HG02943 (cell line): ENCODE measurements around the gene LCA5L.

ENCODE experiments used
- ATAC-seq: cut with Tn5 transposase; IDR thresholded peaks from one replicate; pipeline ENCODE4 v1.9.1; 2021; ENCODE audit warnings: mild to moderate bottlenecking, low read depth, moderate library complexity; ENCODE audit not compliant: unreplicated experiment

LCA5L gene

GRCh38 chr21:39445321-39446269 is at the start of gene LCA5L:
Gene LCA5L (minus strand): TSS chr21:39445778. CDS start chr21:39428493, 17,285 bp downstream.
- peak; percentile 86 for ATAC-seq

- ATAC-seq: no peak
These were observed 43.9 kb upstream of the LCA5L start for GRCh38 chr21:39489380-39489924.

- ATAC-seq: no peak
These were observed 39.2 kb upstream of the LCA5L start for GRCh38 chr21:39484711-39485276.

GRCh38 chr21:39483917-39484316 is 38.3 kb upstream of the LCA5L start:
- no peak for ATAC-seq

- ATAC-seq: no peak
These were observed 36.3 kb upstream of the LCA5L start for GRCh38 chr21:39481886-39482285.

GRCh38 chr21:39480271-39480670 is 34.7 kb upstream of the LCA5L start:
- no peak for ATAC-seq

GRCh38 chr21:39479814-39480182 is 34.2 kb upstream of the LCA5L start:
- ATAC-seq: no peak

- ATAC-seq: no peak
These were observed 33.7 kb upstream of the LCA5L start for GRCh38 chr21:39479164-39479813.

- ATAC-seq: no peak
These were observed 29.0 kb upstream of the LCA5L start for GRCh38 chr21:39474611-39475010.

GRCh38 chr21:39472786-39473185 is 27.2 kb upstream of the LCA5L start:
- no peak for ATAC-seq

GRCh38 chr21:39471598-39471997 is 26.0 kb upstream of the LCA5L start:
- ATAC-seq: no peak

- no peak for ATAC-seq
These were observed 23.0 kb upstream of the LCA5L start for GRCh38 chr21:39468559-39468958.

GRCh38 chr21:39467746-39468145 is 22.2 kb upstream of the LCA5L start:
- no peak for ATAC-seq

GRCh38 chr21:39466584-39466983 is 21.0 kb upstream of the LCA5L start:
- no peak for ATAC-seq

- ATAC-seq: no peak
These were observed 17.7 kb upstream of the LCA5L start for GRCh38 chr21:39463308-39463707.

GRCh38 chr21:39461419-39461818 is 15.8 kb upstream of the LCA5L start:
- no peak for ATAC-seq

GRCh38 chr21:39456665-39457064 is 11.1 kb upstream of the LCA5L start:
- no peak for ATAC-seq

GRCh38 chr21:39454949-39455668 is 9.5 kb upstream of the LCA5L start:
- no peak for ATAC-seq

GRCh38 chr21:39453571-39454179 is 8.1 kb upstream of the LCA5L start:
- ATAC-seq: no peak

GRCh38 chr21:39452970-39453342 is 7.4 kb upstream of the LCA5L start:
- no peak for ATAC-seq
